ENCODE measurements around the gene NBEA. TPM values are rescaled to one million over a fixed set of nuclear protein-coding genes. Genes with fewer than 3 reads are reported as not detected.

NBEA gene
- total RNA-seq, 4 donors from 2014 or later, result 4.4 to 6.2 (median 5.5) TPM

DNA sequence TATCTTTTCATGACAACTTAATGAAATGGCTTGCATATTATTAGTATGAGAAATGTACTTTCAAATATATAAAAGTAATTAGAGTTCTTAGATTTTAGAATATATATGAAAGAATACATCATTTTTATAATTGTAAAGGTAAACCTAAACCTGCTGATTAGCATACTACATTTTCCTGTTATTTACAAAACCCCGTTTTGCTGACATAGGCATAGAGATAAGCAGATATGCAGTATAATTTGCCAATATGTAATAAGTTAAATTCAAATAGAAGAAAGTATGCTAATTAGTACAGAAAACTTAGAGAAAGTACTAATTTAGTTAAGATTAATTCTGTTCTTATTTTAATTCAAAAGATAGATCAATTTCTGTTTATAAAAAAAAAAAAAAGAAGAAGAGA, 513.0 kb downstream of the NBEA start:
- TF ChIP-seq CTCF (IDR thresholded peaks at IDR 0.05; ENCODE audit: low read depth), result no peak

- TF ChIP-seq CTCF (IDR thresholded peaks at IDR 0.05; ENCODE audit: low read depth), result no peak
These were observed 515.2 kb downstream of the NBEA start for GRCh38 chr13:35457258-35457657.

DNA sequence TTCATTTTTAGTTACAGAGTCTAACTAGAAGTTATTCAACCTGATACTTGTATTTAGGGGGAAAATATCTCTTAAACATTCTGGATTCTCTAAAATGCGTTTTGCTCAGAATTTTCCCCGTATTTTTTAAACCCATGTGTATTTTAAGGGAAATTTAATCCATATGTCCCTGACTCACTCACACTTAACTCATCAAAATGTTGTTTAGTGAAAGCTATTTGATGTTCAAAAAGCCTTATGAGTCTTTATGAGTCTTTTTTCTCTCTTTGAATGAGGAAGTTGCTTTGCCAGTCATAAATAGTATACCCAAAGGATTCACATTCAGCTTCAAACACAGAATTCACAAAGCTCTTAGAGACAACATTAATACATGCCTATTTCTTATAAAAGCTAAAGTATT, 518.0 kb downstream of the NBEA start:
- no peak for TF ChIP-seq CTCF (IDR thresholded peaks at IDR 0.05; ENCODE audit: low read depth)

GRCh38 chr13:35465371-35465770, 523.3 kb downstream of the NBEA start:
- TF ChIP-seq CTCF (IDR thresholded peaks at IDR 0.05; ENCODE audit: low read depth), result no peak

- no peak for TF ChIP-seq CTCF (IDR thresholded peaks at IDR 0.05; ENCODE audit: low read depth)
These were observed 526.1 kb downstream of the NBEA start for GRCh38 chr13:35468195-35468594.

DNA sequence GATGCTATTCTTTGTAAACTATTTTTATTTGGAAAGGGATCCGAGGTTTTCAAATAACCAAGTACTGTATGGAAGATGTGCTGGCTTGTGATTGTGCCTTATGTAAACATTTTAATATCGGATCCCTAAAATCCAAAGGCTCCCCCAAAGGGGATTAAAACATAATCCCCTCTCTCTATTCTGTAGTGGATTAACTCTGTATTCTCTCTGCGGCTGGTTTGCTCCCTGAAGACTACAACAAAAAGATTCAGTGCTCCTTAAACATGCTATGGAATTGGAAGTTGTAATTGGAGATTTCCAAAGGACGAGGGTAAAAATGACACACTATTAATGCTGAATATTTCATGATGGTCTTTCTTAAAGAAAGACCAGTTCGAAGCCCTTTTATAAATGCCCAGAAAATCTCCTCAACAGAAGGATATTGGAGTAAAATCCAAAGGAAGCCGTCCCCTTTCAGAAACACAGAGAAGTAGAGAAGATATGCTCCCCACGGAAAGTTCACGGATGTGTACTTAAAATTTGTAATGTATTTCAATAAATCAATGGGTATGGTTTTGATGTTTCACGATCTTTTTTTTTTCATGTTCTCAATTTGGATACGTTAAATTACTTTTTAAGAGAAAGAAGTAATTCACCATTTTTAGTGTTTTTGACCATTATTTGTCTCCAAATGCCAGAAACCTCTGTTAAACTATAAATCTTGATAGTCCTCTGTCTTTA, 527.9 kb downstream of the NBEA start:
- no peak for TF ChIP-seq CTCF (IDR thresholded peaks at IDR 0.05; ENCODE audit: low read depth)

DNA sequence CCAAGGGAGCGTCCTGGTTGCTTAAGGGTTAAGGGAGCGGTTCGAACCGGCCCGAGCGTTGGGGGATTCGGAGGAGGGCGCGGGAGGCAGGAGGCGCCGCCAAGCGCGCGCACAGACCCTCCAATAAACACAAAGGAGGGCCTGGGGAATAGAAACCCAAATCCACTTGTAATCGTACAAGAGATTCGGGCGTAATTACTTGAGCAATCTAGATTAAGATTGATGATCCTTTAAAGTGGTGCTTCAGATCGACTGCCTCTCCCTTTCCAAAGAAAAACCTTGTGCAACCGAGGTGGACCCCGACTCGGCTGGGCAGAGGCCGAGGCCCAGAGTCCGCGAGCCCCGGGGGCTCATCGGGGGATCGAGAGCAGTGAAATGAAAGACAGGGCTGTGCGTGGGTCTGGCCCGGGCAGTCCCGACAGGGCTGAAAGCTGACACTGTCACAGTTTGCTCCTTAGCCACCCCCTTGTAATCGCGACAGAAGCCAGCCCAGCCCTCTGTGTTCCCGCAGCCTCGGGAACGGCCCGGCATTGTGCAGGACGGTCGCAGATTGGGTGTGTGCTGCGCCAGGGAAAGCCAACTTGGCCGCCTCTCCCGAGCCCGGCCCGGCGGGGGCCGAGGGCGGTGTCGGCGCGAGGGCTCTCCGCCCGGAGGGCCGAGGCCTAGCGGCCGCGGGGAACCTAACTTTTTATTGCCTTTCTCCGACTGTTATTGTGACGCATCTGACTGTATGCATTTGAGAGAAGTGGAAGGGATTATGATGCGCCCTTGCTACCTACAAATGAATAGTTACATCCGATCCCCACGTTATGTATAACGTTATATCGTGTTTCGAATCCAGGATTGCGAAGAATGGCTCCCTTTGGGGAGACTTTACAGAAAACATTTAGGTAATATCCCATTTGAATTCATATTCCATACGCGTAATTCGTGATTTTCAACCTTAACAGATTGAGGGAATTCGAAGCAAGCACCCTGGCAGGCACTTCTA, 528.9 kb downstream of the NBEA start:
- no peak for TF ChIP-seq CTCF (IDR thresholded peaks at IDR 0.05; ENCODE audit: low read depth)
